GM19468 (cell line): ENCODE results near the gene ARL8A.
A peak's percentile ranks its signal among the peaks of the same experiment; 100 is the strongest.
"Not testable (repeated sequence)": the region's sequence is repeated elsewhere in the genome, so short reads cannot be mapped to it uniquely, and the experiment has no call there.

Experiments used
- ATAC-seq: cut with Tn5 transposase; IDR thresholded peaks from one replicate; pipeline ENCODE4 v1.9.1; 2021; ENCODE audit warnings: mild to moderate bottlenecking, moderate library complexity, moderate number of reproducible peaks; ENCODE audit not compliant: unreplicated experiment; ENCODE audit errors: extremely low read depth

Gene ARL8A

GRCh38 chr1:202143768-202144401 lies 652 bp downstream of the ARL8A start:
- peak; percentile 14 for ATAC-seq

GRCh38 chr1:202143011-202143767 lies 1.3 kb downstream of the ARL8A start:
- peak; percentile 28 for ATAC-seq

GRCh38 chr1:202141468-202141867 lies 3.1 kb downstream of the ARL8A start:
- ATAC-seq = not testable (repeated sequence)

- no peak for ATAC-seq
Observed at GRCh38 chr1:202140833-202141232, 3.7 kb downstream of the ARL8A start.

- ATAC-seq = peak; percentile 39
Observed at GRCh38 chr1:202135221-202135721, 9.3 kb downstream of the ARL8A start.

- ATAC-seq = no peak
Observed at GRCh38 chr1:202134645-202135172, 9.8 kb downstream of the ARL8A start.

- no peak for ATAC-seq
Observed at GRCh38 chr1:202133989-202134388, 10.5 kb downstream of the ARL8A start.

- no peak for ATAC-seq
Observed at GRCh38 chr1:202133496-202133895, 11.0 kb downstream of the ARL8A start.

GRCh38 chr1:202133001-202133400 lies 11.5 kb downstream of the ARL8A start:
- ATAC-seq = no peak

GRCh38 chr1:202131956-202132821 lies 12.3 kb downstream of the ARL8A start:
- ATAC-seq = no peak

- ATAC-seq = no peak
Observed at GRCh38 chr1:202130816-202131522, 13.6 kb downstream of the ARL8A start.

- no peak for ATAC-seq
Observed at GRCh38 chr1:202130297-202130721, 14.2 kb downstream of the ARL8A start.

- ATAC-seq = no peak
Observed at GRCh38 chr1:202129453-202130296, 14.9 kb downstream of the ARL8A start.

- ATAC-seq = no peak
Observed at GRCh38 chr1:202127836-202128622, 16.5 kb downstream of the ARL8A start.

GRCh38 chr1:202127061-202127460 lies 17.5 kb downstream of the ARL8A start:
- no peak for ATAC-seq

- ATAC-seq = no peak
Observed at GRCh38 chr1:202126426-202126825, 18.1 kb downstream of the ARL8A start.

GRCh38 chr1:202125611-202126010 lies 18.9 kb downstream of the ARL8A start:
- ATAC-seq = no peak

GRCh38 chr1:202124142-202124541 lies 20.4 kb downstream of the ARL8A start:
- ATAC-seq = no peak
